ENCODE results near the gene STK4. TPM values are rescaled to one million over a fixed set of nuclear protein-coding genes. Genes with fewer than 3 reads are reported as not detected.

Gene STK4
- polyA plus RNA-seq, 1 donor from 2014 or later, result 14.0 TPM

- no peaks in the 10 kb centered on the region for H3K27me3 ChIP-seq (ENCODE audit: insufficient read depth, low read depth, low read length)
- H3K4me3 ChIP-seq (ENCODE audit: low read length), result no peak overlapping the region
- no peaks in the 10 kb centered on the region for H3K9me3 ChIP-seq (ENCODE audit: low read length)
These were observed 42.3 kb downstream of the STK4 start for GRCh38 chr20:45008521-45009049.

GRCh38 chr20:45010399-45010828 is 44.1 kb downstream of the STK4 start:
- no peak overlapping the region for H3K4me2 ChIP-seq (ENCODE audit: low read length)
- no peak overlapping the region for H3K9ac ChIP-seq (ENCODE audit: low read length)
- H3K27ac ChIP-seq (ENCODE audit: low read length), result no peak overlapping the region

More at GRCh38 chr20:45008521-45009049, 42.3 kb downstream of the STK4 start:
- Histone ChIP-seq H4K20me1 (ENCODE audit: insufficient read depth) (no peaks in the 10 kb centered on the region), H3K36me3 (ENCODE audit: insufficient read depth, low read length) (no peaks in the 10 kb centered on the region), H3F3A (ENCODE audit: insufficient read depth, low read length, poor library complexity, severe bottlenecking) (no peaks in the 10 kb centered on the region), H2AFZ (ENCODE audit: low read depth, low read length) (no peak overlapping the region), H3K9me2 (ENCODE audit: insufficient read depth, low read length) (no peaks in the 10 kb centered on the region), H3K27ac (ENCODE audit: low read length) (no peak overlapping the region), H3K9ac (ENCODE audit: low read length) (no peak overlapping the region), H3K79me2 (replicated peaks; ENCODE audit: insufficient read depth, low read length) (no peaks in the 10 kb centered on the region), H3K4me2 (ENCODE audit: low read length) (no peak overlapping the region)
- no peak for TF ChIP-seq TAF1 (IDR thresholded peaks at IDR 0.05; ENCODE audit: low read depth)
- TF ChIP-seq SMC3 (conservative IDR thresholded peaks at IDR 0.05; ENCODE audit: poor library complexity), result no peak
- no peak for TF ChIP-seq CTCF (IDR thresholded peaks at IDR 0.05; ENCODE audit: poor library complexity, severe bottlenecking)

More at GRCh38 chr20:45010399-45010828, 44.1 kb downstream of the STK4 start:
- Histone ChIP-seq H3K4me3 (ENCODE audit: low read length) (no peak overlapping the region), H2AFZ (ENCODE audit: low read depth, low read length) (no peak overlapping the region), H3K79me2 (replicated peaks; ENCODE audit: insufficient read depth, low read length) (no peaks in the 10 kb centered on the region), H3F3A (ENCODE audit: insufficient read depth, low read length, poor library complexity, severe bottlenecking) (no peaks in the 10 kb centered on the region), H3K9me3 (ENCODE audit: low read length) (no peaks in the 10 kb centered on the region), H3K36me3 (ENCODE audit: insufficient read depth, low read length) (no peaks in the 10 kb centered on the region), H3K9me2 (ENCODE audit: insufficient read depth, low read length) (no peaks in the 10 kb centered on the region), H4K20me1 (ENCODE audit: insufficient read depth) (no peaks in the 10 kb centered on the region), H3K27me3 (ENCODE audit: insufficient read depth, low read depth, low read length) (no peaks in the 10 kb centered on the region)
- TF ChIP-seq MXI1 (conservative IDR thresholded peaks at IDR 0.05; ENCODE audit: poor library complexity, severe bottlenecking), result no peak
- TF ChIP-seq RAD21 (conservative IDR thresholded peaks at IDR 0.05), result no peak
- no peak for TF ChIP-seq POLR2AphosphoS5 (IDR thresholded peaks at IDR 0.05)
- TF ChIP-seq SMC3 (conservative IDR thresholded peaks at IDR 0.05; ENCODE audit: poor library complexity), result no peak
- TF ChIP-seq CTCF (IDR thresholded peaks at IDR 0.05; ENCODE audit: poor library complexity, severe bottlenecking), result no peak
- TF ChIP-seq TAF1 (IDR thresholded peaks at IDR 0.05; ENCODE audit: low read depth), result no peak
- no peak for TF ChIP-seq EP300 (conservative IDR thresholded peaks at IDR 0.05; ENCODE audit: poor library complexity, severe bottlenecking)
- no peak for TF ChIP-seq EZH2 (IDR thresholded peaks at IDR 0.05; ENCODE audit: borderline replicate concordance, insufficient read depth, low read length, poor library complexity, severe bottlenecking)
- TF ChIP-seq REST (IDR thresholded peaks at IDR 0.05; ENCODE audit: borderline replicate concordance), result no peak
